Measurements from ENCODE around the gene CDK2.
A peak's percentile ranks its signal among the peaks of the same experiment; 100 is the strongest.
"Not testable (repeated sequence)": the region's sequence is repeated elsewhere in the genome, so short reads cannot be mapped to it uniquely, and the experiment has no call there.

Gene CDK2

GRCh38 chr12:56001487-56002100, 35.0 kb downstream of the CDK2 start:
- DNase-seq (ENCODE audit: low read depth) = no peak
- no peak overlapping the region for H3K4me3 ChIP-seq (ENCODE audit: low read depth, low read length)

- H3K4me3 ChIP-seq (ENCODE audit: low read depth, low read length); DNase-seq (ENCODE audit: low read depth): not testable (repeated sequence)
Measured at GRCh38 chr12:56003376-56003775, 36.7 kb downstream of the CDK2 start.

GRCh38 chr12:56004211-56004610, 37.6 kb downstream of the CDK2 start:
- DNase-seq (ENCODE audit: low read depth) = no peak
- no peak overlapping the region for H3K4me3 ChIP-seq (ENCODE audit: low read depth, low read length)

GRCh38 chr12:56007564-56008559, 41.2 kb downstream of the CDK2 start:
- no peak for DNase-seq (ENCODE audit: low read depth)

GRCh38 chr12:56010111-56010570, 43.5 kb downstream of the CDK2 start:
- no peak overlapping the region for H3K4me3 ChIP-seq (ENCODE audit: low read depth, low read length)
- no peak for DNase-seq (ENCODE audit: low read depth)

More at GRCh38 chr12:56007564-56008559, 41.2 kb downstream of the CDK2 start:
- peak overlapping the region; percentile 63 for H3K4me3 ChIP-seq (ENCODE audit: low read depth, low read length)

- DNase-seq (ENCODE audit: low read depth) = no peak
- H3K4me3 ChIP-seq (ENCODE audit: low read depth, low read length) = no peak overlapping the region
Measured at GRCh38 chr12:56011509-56012090, 45.0 kb downstream of the CDK2 start.

GRCh38 chr12:56013482-56013881, 46.9 kb downstream of the CDK2 start:
- no peak for DNase-seq (ENCODE audit: low read depth)
- H3K4me3 ChIP-seq (ENCODE audit: low read depth, low read length) = no peak overlapping the region

GRCh38 chr12:56014205-56014604, 47.6 kb downstream of the CDK2 start:
- no peak for DNase-seq (ENCODE audit: low read depth)

GRCh38 chr12:56017181-56017580, 50.6 kb downstream of the CDK2 start:
- DNase-seq (ENCODE audit: low read depth) = no peak
- H3K4me3 ChIP-seq (ENCODE audit: low read depth, low read length) = no peak overlapping the region

More at GRCh38 chr12:56014205-56014604, 47.6 kb downstream of the CDK2 start:
- no peak overlapping the region for H3K4me3 ChIP-seq (ENCODE audit: low read depth, low read length)

- no peak for DNase-seq (ENCODE audit: low read depth)
- H3K4me3 ChIP-seq (ENCODE audit: low read depth, low read length) = no peak overlapping the region
Measured at GRCh38 chr12:56018356-56018755, 51.7 kb downstream of the CDK2 start.

- peak within 1 kb of the TSS; percentile 29 for H3K4me3 ChIP-seq (ENCODE audit: low read depth, low read length)
- no peak for DNase-seq (ENCODE audit: low read depth)
Measured at GRCh38 chr12:56020423-56021184, 54.0 kb downstream of the CDK2 start, which contains the start of gene IKZF4. Gene IKZF4, plus strand, starts transcription at chr12:56021043. Its CDS starts 451 bp downstream, at chr12:56021494.

- H3K4me3 ChIP-seq (ENCODE audit: low read depth, low read length) = peak overlapping the region; percentile 29
Measured at GRCh38 chr12:56021889-56022497, 55.4 kb downstream of the CDK2 start.

More at GRCh38 chr12:56021889-56022497, 55.4 kb downstream of the CDK2 start:
- no peak for DNase-seq (ENCODE audit: low read depth)

Measured in skeletal muscle cell (primary cell).